A673 (cell line): ENCODE results near the gene CNP. TPM values are rescaled to one million over a fixed set of nuclear protein-coding genes. Genes with fewer than 3 reads are reported as not detected.

Source experiments
- BruUV-seq: library from RNA; stranded (reverse); fragments of 400-500 nt; replicated peaks from 2 replicates; lab custom pipeline; 2021; lab: Mats Ljungman, UMichigan
- CTCF ChIA-PET: fragments of 300-600 bp; sonication (Branson Sonifier 250); formaldehyde crosslinking; loops from one replicate; lab custom pipeline; 2022; ENCODE audit warnings: antibody characterized with exemption; lab: Charles Lee
- POLR2A ChIA-PET: fragments of 300-600 bp; sonication (Branson Sonifier 250); formaldehyde crosslinking; loops from one replicate; lab custom pipeline; 2022; ENCODE audit warnings: antibody characterized with exemption; ENCODE audit not compliant: low non-redundant PET; lab: Charles Lee
- DNase-seq: peaks from one replicate; pipeline ENCODE4 v3.0.0-alpha.2; 2015; ENCODE audit warnings: low spot score
- H3K27ac ChIP-seq: fragments of 200-600 bp; sonication (generic); 2 replicates; pipeline ENCODE4 v1.5.1; 2016; ENCODE audit warnings: mixed run types, low read depth, mild to moderate bottlenecking, mixed read lengths, antibody characterized with exemption, low read length; ENCODE audit not compliant: poor library complexity, severe bottlenecking
- H3K27me3 ChIP-seq: fragments of 200-600 bp; sonication (generic); replicated peaks from 2 replicates; pipeline ENCODE4 v1.6.1; 2017; ENCODE audit warnings: mixed run types, low read depth, mild to moderate bottlenecking, mixed read lengths, antibody characterized with exemption, low read length; ENCODE audit not compliant: insufficient read depth, poor library complexity
- H3K36me3 ChIP-seq: fragments of 200-600 bp; sonication (generic); 2 replicates; pipeline ENCODE4 v1.6.1; 2016; ENCODE audit warnings: mixed run types, mild to moderate bottlenecking, mixed read lengths, antibody characterized with exemption, low read length; ENCODE audit not compliant: insufficient read depth, poor library complexity, severe bottlenecking
- H3K4me1 ChIP-seq: fragments of 200-600 bp; sonication (generic); 2 replicates; pipeline ENCODE4 v1.6.1; 2017; ENCODE audit warnings: mixed run types, mild to moderate bottlenecking, mixed read lengths, antibody characterized with exemption, low read length; ENCODE audit not compliant: insufficient read depth, poor library complexity, severe bottlenecking
- H3K4me3 ChIP-seq: fragments of 200-600 bp; sonication (generic); 2 replicates; pipeline ENCODE4 v1.5.1; 2016; ENCODE audit warnings: low read depth, mixed run types, mild to moderate bottlenecking, mixed read lengths, low read length; ENCODE audit not compliant: poor library complexity, severe bottlenecking
- H3K9me3 ChIP-seq: fragments of 200-600 bp; sonication (generic); 2 replicates; pipeline ENCODE4 v1.6.1; 2016; ENCODE audit warnings: mixed run types, low read depth, mild to moderate bottlenecking, mixed read lengths, antibody characterized with exemption, low read length; ENCODE audit not compliant: poor library complexity, severe bottlenecking
- CTCF ChIP-seq: fragments of 300-800, 200-600 bp; sonication (generic); conservative IDR thresholded peaks from 2 replicates; pipeline ENCODE4 v1.5.1; 2017; ENCODE audit warnings: low read depth, mild to moderate bottlenecking, antibody characterized with exemption, low read length, moderate library complexity, mixed read lengths
- EZH2 ChIP-seq: fragments of 200-600 bp; sonication (generic); IDR thresholded peaks from 2 replicates; pipeline ENCODE4 v1.6.1; 2017; ENCODE audit warnings: borderline replicate concordance, low read depth, mild to moderate bottlenecking, mixed read lengths, antibody characterized with exemption, low read length; ENCODE audit not compliant: poor library complexity, severe bottlenecking
- intact Hi-C: fragments of 100-400 bp; cut with micrococcal nuclease; formaldehyde crosslinking; loops from one replicate; pipeline ENCODE4 v1.10.0; 2022; ENCODE audit not compliant: unreplicated experiment
- total RNA-seq: library from RNA; stranded (reverse); gene quantifications from 2 replicates; pipeline ENCODE4 v1.2.3, GENCODE V29; 2021

The CNP gene
- total RNA-seq, 1 experiment from 2014 or later: 55.6 TPM

GRCh38 chr17:42000413-42001133 lies 34.0 kb downstream of the CNP start:
- BruUV-seq: no TSS peak
- TF ChIP-seq CTCF (no peak), EZH2 (no peak)
- Histone ChIP-seq H3K36me3 (peaks cover 19% of the 10 kb centered on the region), H3K27ac (no peak overlapping the region), H3K9me3 (no peaks in the 10 kb centered on the region), H3K4me1 (no peaks in the 10 kb centered on the region), H3K4me3 (no peak overlapping the region), H3K27me3 (no peaks in the 10 kb centered on the region)
- ChIA-PET POLR2A (interaction anchor here (0.6 kb wide), 1 partner anchor 34 kb away, joined by 7 read pairs; no protein-coding TSS in a partner anchor), CTCF (no interaction called here)
- DNase-seq: no peak
- intact Hi-C loops: no loop called here

GRCh38 chr17:42001729-42002128 lies 35.1 kb downstream of the CNP start:
- intact Hi-C loops: no loop called here
- BruUV-seq: no TSS peak
- H3K9me3 ChIP-seq: no peaks in the 10 kb centered on the region
- no peaks in the 10 kb centered on the region for H3K27me3 ChIP-seq
- no peak overlapping the region for H3K27ac ChIP-seq
- TF ChIP-seq EZH2 (no peak), CTCF (no peak)
- ChIA-PET POLR2A (no interaction called here), CTCF (no interaction called here)
- no peak overlapping the region for H3K4me3 ChIP-seq
- no peaks in the 10 kb centered on the region for H3K4me1 ChIP-seq
- no peak for DNase-seq
- H3K36me3 ChIP-seq: peaks cover 12% of the 10 kb centered on the region

- Histone ChIP-seq H3K9me3 (no peaks in the 10 kb centered on the region), H3K4me1 (no peaks in the 10 kb centered on the region), H3K4me3 (no peak overlapping the region), H3K27me3 (no peaks in the 10 kb centered on the region), H3K27ac (no peak overlapping the region), H3K36me3 (peaks cover 8% of the 10 kb centered on the region)
- no TSS peak for BruUV-seq
- ChIA-PET CTCF (interaction anchor here (0.5 kb wide), 1 partner anchor 38 kb away, joined by 3 read pairs; no protein-coding TSS in a partner anchor), POLR2A (no interaction called here)
- TF ChIP-seq CTCF (no peak), EZH2 (no peak)
- intact Hi-C loops: no loop called here
- no peak for DNase-seq
Measured at GRCh38 chr17:42002175-42002791, 35.7 kb downstream of the CNP start.
